Measurements from ENCODE around the gene SKI.

- TF ChIP-seq CTCF (conservative IDR thresholded peaks at IDR 0.05; ENCODE audit: low read length) (no peak), EZH2phosphoT487 (IDR thresholded peaks at IDR 0.05; ENCODE audit: borderline replicate concordance, low read depth, low read length) (no peak)
Measured at GRCh38 chr1:2232255-2232915, 4.3 kb downstream of the SKI start.

All from OCI-LY7 (cell line).